ENCODE results near the gene MROH7. TPM values are rescaled to one million over a fixed set of nuclear protein-coding genes. Genes with fewer than 3 reads are reported as not detected.
A peak's percentile ranks its signal among the peaks of the same experiment; 100 is the strongest.

The MROH7 gene
- total and polyA plus RNA-seq, 2 of the 13 experiments (the other 11 are each of a cell fraction or from before 2014, with no cell fraction given) = 0.09 TPM

- TF ChIP-seq SKIL (CRISPR knock-in tag; IDR thresholded peaks at IDR 0.05; ENCODE audit: borderline replicate concordance) = 0 out of 2 replicates have a peak, but pooled peaks have one; percentile 32
- TF ChIP-seq SRF (IDR thresholded peaks at IDR 0.05; ENCODE audit: low read depth, low read length) = peak; percentile 76
- no peak for TF ChIP-seq FOXO4 (CRISPR knock-in tag; conservative IDR thresholded peaks at IDR 0.05)
- TF ChIP-seq USF2 (IDR thresholded peaks at IDR 0.05; ENCODE audit: low read depth, low read length) = no peak
- TF ChIP-seq USF2 (CRISPR knock-in tag; IDR thresholded peaks at IDR 0.05; ENCODE audit: borderline replicate concordance) = 0 out of 2 replicates have a peak, but pooled peaks have one; percentile 36
- 0 out of 2 replicates have a peak, but pooled peaks have one; percentile 12 for TF ChIP-seq ADNP (CRISPR knock-in tag; IDR thresholded peaks at IDR 0.05)
- TF ChIP-seq ZNF709 (CRISPR knock-in tag; IDR thresholded peaks at IDR 0.05) = no peak
- TF ChIP-seq HMGXB3 (CRISPR knock-in tag; IDR thresholded peaks at IDR 0.05; ENCODE audit: borderline replicate concordance) = no peak
- peak; percentile 46; the same call in 1 of the 2 replicates for TF ChIP-seq SNAPC4 (CRISPR knock-in tag; IDR thresholded peaks at IDR 0.05)
- peak; percentile 57; the same call in 1 of the 2 replicates for TF ChIP-seq ZNF24 (IDR thresholded peaks at IDR 0.05)
- no peak for TF ChIP-seq CHD2 (IDR thresholded peaks at IDR 0.05; ENCODE audit: low read depth, low read length)
Measured at GRCh38 chr1:54715493-54716298, 74.1 kb downstream of the MROH7 start, which contains the start of gene TTC4 (continued).

Data from HepG2 (cell line).